PC-3 (cell line): ENCODE measurements around the gene FSCN2. TPM values are rescaled to one million over a fixed set of nuclear protein-coding genes. Genes with fewer than 3 reads are reported as not detected.

Source experiments
- ATAC-seq: fragments of 200-7000 bp; cut with Tn5 transposase; 2 replicates; pipeline ENCODE4 v1.9.1; 2020; ENCODE audit warnings: mild to moderate bottlenecking, moderate library complexity
- BruUV-seq: library from RNA; stranded (reverse); fragments of 400-500 nt; replicated peaks from 2 replicates; lab custom pipeline; 2021; lab: Mats Ljungman, UMichigan
- CTCF ChIA-PET: fragments of 300-600 bp; sonication (Branson Sonifier 250); formaldehyde crosslinking; loops from one replicate; lab custom pipeline; 2022; ENCODE audit warnings: antibody characterized with exemption; lab: Charles Lee
- POLR2A ChIA-PET: fragments of 300-600 bp; sonication (Branson Sonifier 250); formaldehyde crosslinking; loops from one replicate; lab custom pipeline; 2022; ENCODE audit warnings: antibody characterized with exemption; ENCODE audit not compliant: unreplicated experiment; lab: Charles Lee
- DNase-seq: peaks from one replicate; pipeline ENCODE4 v3.0.0-alpha.2; 2015
- H2AFZ ChIP-seq: fragments of 300-600 bp; sonication (generic); 2 replicates; pipeline ENCODE4 v1.6.0; 2016; ENCODE audit warnings: antibody characterized with exemption, low read length
- H3F3A ChIP-seq: fragments of 300-600 bp; sonication (generic); one replicate; pipeline ENCODE4 v1.6.0; 2017; ENCODE audit warnings: antibody characterized with exemption, low read length, control low read depth, mild to moderate bottlenecking; ENCODE audit not compliant: unreplicated experiment
- H3K27ac ChIP-seq: fragments of 300-600 bp; sonication (generic); 2 replicates; pipeline ENCODE4 v1.5.1; 2016; ENCODE audit warnings: mild to moderate bottlenecking, low read length
- H3K27me3 ChIP-seq: fragments of 300-600 bp; sonication (generic); 2 replicates; pipeline ENCODE4 v1.6.1; 2016; ENCODE audit warnings: low read length, mixed read lengths
- H3K36me3 ChIP-seq: fragments of 300-600 bp; sonication (generic); 2 replicates; pipeline ENCODE4 v1.6.1; 2016; ENCODE audit warnings: low read depth, mixed run types, low read length, mixed read lengths
- H3K4me1 ChIP-seq: fragments of 300-600 bp; sonication (generic); 2 replicates; pipeline ENCODE4 v1.5.1; 2016; ENCODE audit warnings: low read length; ENCODE audit not compliant: insufficient read depth
- H3K4me2 ChIP-seq: fragments of 300-600 bp; sonication (generic); 2 replicates; pipeline ENCODE4 v1.6.0; 2016; ENCODE audit warnings: low read length
- H3K4me3 ChIP-seq: fragments of 300-600 bp; sonication (generic); 2 replicates; pipeline ENCODE4 v1.5.1; 2016; ENCODE audit warnings: mild to moderate bottlenecking, low read length, mixed read lengths
- H3K79me2 ChIP-seq: fragments of 300-600 bp; sonication (generic); 2 replicates; pipeline ENCODE4 v1.6.1; 2017; ENCODE audit warnings: low read length, mixed read lengths
- H3K9ac ChIP-seq: fragments of 300-600 bp; sonication (generic); 2 replicates; pipeline ENCODE4 v1.6.0; 2016; ENCODE audit warnings: mild to moderate bottlenecking, low read length
- H3K9me2 ChIP-seq: fragments of 300-600 bp; sonication (generic); replicated peaks from 2 replicates; pipeline ENCODE4 v1.6.1; 2016; ENCODE audit warnings: mixed run types, low read length, mixed read lengths
- H3K9me3 ChIP-seq: fragments of 300-600 bp; sonication (generic); 2 replicates; pipeline ENCODE4 v1.6.1; 2016; ENCODE audit warnings: low read length, mixed read lengths
- H4K20me1 ChIP-seq: fragments of 300-600 bp; sonication (generic); 2 replicates; pipeline ENCODE4 v1.6.1; 2016; ENCODE audit warnings: low read length, mixed read lengths
- EZH2 ChIP-seq: fragments of 300-600 bp; sonication (generic); IDR thresholded peaks from one replicate; pipeline ENCODE4 v1.6.1; 2017; ENCODE audit warnings: antibody characterized with exemption, mild to moderate bottlenecking, low read length; ENCODE audit not compliant: unreplicated experiment
- EZH2phosphoT487 ChIP-seq: fragments of 300-600 bp; sonication (generic); IDR thresholded peaks from 2 replicates; pipeline ENCODE4 v1.6.1; 2018; ENCODE audit warnings: mild to moderate bottlenecking, antibody characterized with exemption, low read length, borderline replicate concordance
- intact Hi-C: fragments of 100-400 bp; cut with micrococcal nuclease; formaldehyde crosslinking; loops from 2 replicates; pipeline ENCODE4 v1.9.0; 2023
- total RNA-seq: library from RNA; depleted of rRNA; stranded (reverse); fragments of >200 nt; gene quantifications from 2 replicates; pipeline ENCODE4 v1.2.3, GENCODE V29; 2014
- TF ChIP-seq, protein P1 (sequence below): fragments of 300-600 bp; sonication (generic); conservative IDR thresholded peaks from 2 replicates; pipeline ENCODE4 v1.5.1; 2017; ENCODE audit warnings: antibody characterized with exemption, low read depth, mild to moderate bottlenecking, low read length

FSCN2 gene
- total RNA-seq, 1 experiment from 2014 or later = 0.87 TPM

DNA sequence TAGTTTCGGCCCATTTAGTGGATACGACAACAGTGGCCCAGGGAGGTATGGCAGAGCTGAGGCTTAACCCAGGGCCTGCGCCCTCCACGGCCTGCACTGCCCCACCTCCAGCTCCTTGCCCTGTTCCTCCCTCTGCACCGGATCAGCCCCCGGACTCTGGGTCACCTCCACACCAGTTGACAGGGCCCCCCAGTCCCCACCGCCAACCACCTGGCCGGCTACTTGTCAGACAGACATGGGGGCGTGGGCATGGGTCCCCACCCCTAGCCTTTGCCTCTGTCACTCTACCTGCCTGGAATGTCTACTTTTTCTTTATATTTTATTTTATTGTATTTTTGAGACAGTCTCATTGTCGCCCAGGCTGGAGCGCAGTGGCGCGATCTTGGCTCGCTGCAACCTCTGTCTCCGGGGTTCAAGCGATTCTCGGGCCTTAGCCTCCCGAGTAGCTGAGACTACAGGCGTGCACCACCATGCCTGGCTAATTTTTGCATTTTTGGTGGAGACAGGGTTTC lies 12.6 kb upstream of the FSCN2 start:
- Histone ChIP-seq H3K4me1 (peaks cover 47% of the 10 kb centered on the region), H3K4me2 (peak overlapping the region; percentile 96), H2AFZ (no peak overlapping the region; the same call in 1 of the 2 replicates), H3F3A (peaks cover 6% of the 10 kb centered on the region), H3K27ac (peak overlapping the region; percentile 88), H4K20me1 (peaks cover 19% of the 10 kb centered on the region), H3K9me2 (no peaks in the 10 kb centered on the region), H3K36me3 (peaks cover 17% of the 10 kb centered on the region), H3K27me3 (no peaks in the 10 kb centered on the region), H3K9ac (peak overlapping the region; percentile 85), H3K4me3 (peak overlapping the region; percentile 79), H3K79me2 (peaks cover 59% of the 10 kb centered on the region), H3K9me3 (no peaks in the 10 kb centered on the region)
- intact Hi-C loops = loop anchor here (10.0 kb wide), 1 partner anchor 121 kb away; the partner anchor contains the start of gene BAHCC1
- ChIA-PET POLR2A (interaction anchor here (0.6 kb wide), 2 partner anchors 26 to 36 kb away, joined by 3 to 4 read pairs; no protein-coding TSS in a partner anchor), CTCF (interaction anchor here (0.5 to 0.6 kb wide), 2 partner anchors 13 to 53 kb away, joined by 3 to 15 read pairs; no protein-coding TSS in a partner anchor)
- no peak for DNase-seq
- no peak for ATAC-seq
- no TSS peak for BruUV-seq
- no peak for TF ChIP-seq EZH2
- TF ChIP-seq, protein P1, sequence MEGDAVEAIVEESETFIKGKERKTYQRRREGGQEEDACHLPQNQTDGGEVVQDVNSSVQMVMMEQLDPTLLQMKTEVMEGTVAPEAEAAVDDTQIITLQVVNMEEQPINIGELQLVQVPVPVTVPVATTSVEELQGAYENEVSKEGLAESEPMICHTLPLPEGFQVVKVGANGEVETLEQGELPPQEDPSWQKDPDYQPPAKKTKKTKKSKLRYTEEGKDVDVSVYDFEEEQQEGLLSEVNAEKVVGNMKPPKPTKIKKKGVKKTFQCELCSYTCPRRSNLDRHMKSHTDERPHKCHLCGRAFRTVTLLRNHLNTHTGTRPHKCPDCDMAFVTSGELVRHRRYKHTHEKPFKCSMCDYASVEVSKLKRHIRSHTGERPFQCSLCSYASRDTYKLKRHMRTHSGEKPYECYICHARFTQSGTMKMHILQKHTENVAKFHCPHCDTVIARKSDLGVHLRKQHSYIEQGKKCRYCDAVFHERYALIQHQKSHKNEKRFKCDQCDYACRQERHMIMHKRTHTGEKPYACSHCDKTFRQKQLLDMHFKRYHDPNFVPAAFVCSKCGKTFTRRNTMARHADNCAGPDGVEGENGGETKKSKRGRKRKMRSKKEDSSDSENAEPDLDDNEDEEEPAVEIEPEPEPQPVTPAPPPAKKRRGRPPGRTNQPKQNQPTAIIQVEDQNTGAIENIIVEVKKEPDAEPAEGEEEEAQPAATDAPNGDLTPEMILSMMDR = no peak
- no peak for TF ChIP-seq EZH2phosphoT487

DNA sequence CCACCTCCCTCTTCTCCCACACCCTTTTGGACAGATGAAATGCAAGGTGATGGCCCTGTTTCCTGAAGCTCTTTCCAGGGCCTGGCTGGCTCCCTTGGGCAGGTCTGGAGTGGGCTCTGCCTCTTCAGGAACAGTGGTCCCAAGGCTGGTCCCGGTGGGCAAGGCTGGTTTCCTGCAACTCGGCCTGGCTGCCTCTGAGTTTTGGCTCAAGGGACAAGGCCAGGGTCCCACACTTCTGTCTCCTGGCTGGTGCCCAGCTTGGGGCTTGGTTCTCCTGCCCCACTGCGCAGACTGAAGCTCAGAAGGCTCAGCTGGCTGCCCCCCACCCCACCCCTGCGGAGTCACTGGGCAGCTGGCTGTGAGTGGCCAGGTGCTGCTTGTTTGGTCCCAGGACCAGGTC lies 11.7 kb upstream of the FSCN2 start:
- peaks cover 47% of the 10 kb centered on the region for H3K4me1 ChIP-seq
- POLR2A ChIA-PET = no interaction called here
- TF ChIP-seq EZH2phosphoT487 (no peak), EZH2 (no peak)
- TF ChIP-seq, protein P1 = no peak
- peak overlapping the region; percentile 79 for H3K4me3 ChIP-seq
- DNase-seq (no peak), ATAC-seq (no peak)
- H3K9me2 ChIP-seq = no peaks in the 10 kb centered on the region
- peaks cover 6% of the 10 kb centered on the region for H3F3A ChIP-seq
- H3K27ac ChIP-seq = no peak overlapping the region
- H3K9me3 ChIP-seq = no peaks in the 10 kb centered on the region
- H4K20me1 ChIP-seq = peaks cover 11% of the 10 kb centered on the region
- peaks cover 8% of the 10 kb centered on the region for H3K36me3 ChIP-seq
- H3K4me2 ChIP-seq = peak overlapping the region; percentile 96
- peak overlapping the region; percentile 85; the same call in 1 of the 2 replicates for H3K9ac ChIP-seq
- no TSS peak for BruUV-seq
- H3K27me3 ChIP-seq = no peaks in the 10 kb centered on the region
- intact Hi-C loops = loop anchor here (10.0 kb wide), 1 partner anchor 122 kb away; the partner anchor contains the start of gene BAHCC1
- H3K79me2 ChIP-seq = peaks cover 50% of the 10 kb centered on the region
- CTCF ChIA-PET = interaction anchor here (0.5 to 0.6 kb wide), 2 partner anchors 12 to 52 kb away, joined by 3 to 15 read pairs; no protein-coding TSS in a partner anchor
- no peak overlapping the region for H2AFZ ChIP-seq

DNA sequence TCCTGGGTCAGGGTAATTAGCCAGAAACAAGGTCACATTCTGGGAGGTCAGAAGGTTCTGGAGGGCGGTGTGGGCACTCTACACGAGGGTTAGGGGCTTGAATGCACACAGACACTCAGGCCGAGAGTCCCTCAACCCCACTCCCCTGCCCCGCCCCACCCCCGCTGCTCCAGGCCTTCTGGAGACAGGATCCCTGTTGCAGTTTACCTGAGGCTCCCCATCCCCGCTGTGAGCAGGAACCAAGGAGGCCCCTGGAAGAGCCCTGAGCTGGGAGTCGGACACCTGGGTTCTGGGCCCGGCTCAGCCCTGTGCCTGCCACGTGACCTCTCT lies 11.2 kb upstream of the FSCN2 start:
- H3K9me3 ChIP-seq = no peaks in the 10 kb centered on the region
- no peak overlapping the region for H3K9ac ChIP-seq
- peak overlapping the region; percentile 96 for H3K4me2 ChIP-seq
- CTCF ChIA-PET = no interaction called here
- H2AFZ ChIP-seq = no peak overlapping the region
- peaks cover 5% of the 10 kb centered on the region for H4K20me1 ChIP-seq
- no peak for DNase-seq
- intact Hi-C loops = loop anchor here (10.0 kb wide), 1 partner anchor 122 kb away; the partner anchor contains the start of gene BAHCC1
- TF ChIP-seq EZH2 (no peak), EZH2phosphoT487 (no peak)
- POLR2A ChIA-PET = no interaction called here
- peaks cover 3% of the 10 kb centered on the region for H3K36me3 ChIP-seq
- H3K27ac ChIP-seq = no peak overlapping the region
- peaks cover 6% of the 10 kb centered on the region for H3F3A ChIP-seq
- peaks cover 47% of the 10 kb centered on the region for H3K4me1 ChIP-seq
- H3K9me2 ChIP-seq = no peaks in the 10 kb centered on the region
- peaks cover 45% of the 10 kb centered on the region for H3K79me2 ChIP-seq
- ATAC-seq = no peak
- H3K27me3 ChIP-seq = no peaks in the 10 kb centered on the region
- H3K4me3 ChIP-seq = peak overlapping the region; percentile 79; the same call in 1 of the 2 replicates
- BruUV-seq = no TSS peak
